Muscle of back (tissue), 11 donors: ENCODE measurements around the gene RALBP1. TPM values are rescaled to one million over a fixed set of nuclear protein-coding genes. Genes with fewer than 3 reads are reported as not detected.

Experiments
- DNase-seq, 3 donors: peaks; one replicate each; pipeline versions ENCODE4 v3.0.0 to v3.0.0-alpha.2; 2013
- polyA plus RNA-seq, 10 donors: library from polyadenylated mRNA; unstranded; fragments of 120-200 nt; gene quantifications; one replicate each; pipeline ENCODE4 v1.2.1, GENCODE V29; 2013; ENCODE audit not compliant: insufficient read length in 10 of 10

Gene RALBP1
- polyA plus RNA-seq, 10 donors = 35.8 to 53.3 (median 42.9) TPM

GRCh38 chr18:9545029-9545428, 69.7 kb downstream of the RALBP1 start:
- no peak for DNase-seq

DNA sequence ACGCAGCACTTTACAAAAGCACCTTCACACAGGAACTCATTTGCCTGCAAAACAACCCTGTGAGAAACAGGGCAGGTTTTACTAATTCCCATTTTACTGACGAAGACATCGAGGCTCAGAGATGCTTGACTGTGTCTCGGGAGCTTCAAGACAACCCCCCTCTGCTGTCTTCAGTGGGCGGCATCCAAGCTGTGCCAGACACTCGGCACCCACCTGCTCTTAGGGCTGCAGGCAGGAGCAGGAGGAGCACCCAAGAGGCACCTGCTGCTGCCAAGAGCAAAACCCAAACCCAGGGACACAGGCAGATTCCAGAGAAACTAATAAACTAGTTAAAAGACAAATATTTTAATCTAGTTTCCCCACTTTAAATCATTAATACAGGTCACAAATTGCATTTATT, 71.2 kb downstream of the RALBP1 start:
- DNase-seq = no peak

- DNase-seq = no peak
Observed at GRCh38 chr18:9547782-9548181, 72.5 kb downstream of the RALBP1 start.

GRCh38 chr18:9549405-9549804, 74.1 kb downstream of the RALBP1 start:
- DNase-seq = no peak

- DNase-seq = no peak
Observed at GRCh38 chr18:9550429-9550828, 75.1 kb downstream of the RALBP1 start.

- DNase-seq = no peak
Observed at GRCh38 chr18:9552191-9552590, 76.9 kb downstream of the RALBP1 start.

DNA sequence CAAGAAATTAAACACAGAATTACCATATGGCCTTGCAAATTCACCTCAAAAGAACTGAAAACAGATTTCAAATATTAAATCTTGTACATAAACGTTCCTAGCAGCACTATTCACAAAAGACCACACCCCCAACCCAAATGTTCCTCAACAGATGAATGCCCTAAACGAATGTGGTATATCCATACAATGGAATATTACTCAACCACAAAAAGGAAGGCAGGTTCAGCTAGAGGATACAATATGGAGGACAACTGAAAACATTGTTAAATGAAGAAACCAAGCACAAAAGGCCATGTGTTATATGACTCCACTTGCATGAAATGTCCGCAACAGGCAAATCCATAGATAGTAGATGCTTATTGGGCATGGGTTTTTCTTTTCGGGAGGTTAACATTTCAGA, 77.3 kb downstream of the RALBP1 start:
- no peak for DNase-seq

GRCh38 chr18:9557250-9557943, 82.1 kb downstream of the RALBP1 start:
- no peak for DNase-seq

DNA sequence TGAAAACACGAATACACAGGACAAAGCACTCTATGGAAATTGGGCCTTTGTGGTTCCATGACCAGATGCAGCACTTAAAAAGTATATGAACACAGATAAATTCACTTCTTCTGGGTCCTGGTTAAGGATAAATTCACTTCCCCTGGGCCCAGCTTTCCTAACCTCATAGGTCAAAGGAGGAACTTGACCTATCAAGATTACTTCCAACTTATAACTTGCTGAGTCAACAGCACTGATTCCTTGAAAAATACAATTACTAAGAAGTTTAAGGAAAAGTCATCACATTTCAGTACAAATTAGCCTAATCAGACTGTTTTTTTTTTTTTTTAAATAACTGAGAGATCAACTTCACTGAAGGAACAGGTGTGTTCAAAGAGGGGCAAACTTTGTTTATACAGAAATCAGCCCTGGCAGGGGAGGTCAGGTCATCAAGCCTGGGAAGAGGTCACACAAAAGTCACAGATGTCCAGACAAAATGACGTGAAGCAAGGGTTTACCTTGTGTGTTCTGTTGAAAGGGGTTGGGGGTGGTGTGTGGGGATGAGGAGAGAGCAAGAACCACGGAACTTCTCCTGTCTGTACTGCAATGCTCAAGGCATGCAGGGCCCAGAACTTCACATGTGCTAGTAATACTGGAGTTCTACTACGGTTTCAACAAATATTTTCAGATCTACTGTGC, 83.2 kb downstream of the RALBP1 start:
- no peak for DNase-seq

GRCh38 chr18:9559253-9559652, 83.9 kb downstream of the RALBP1 start:
- DNase-seq = no peak

DNA sequence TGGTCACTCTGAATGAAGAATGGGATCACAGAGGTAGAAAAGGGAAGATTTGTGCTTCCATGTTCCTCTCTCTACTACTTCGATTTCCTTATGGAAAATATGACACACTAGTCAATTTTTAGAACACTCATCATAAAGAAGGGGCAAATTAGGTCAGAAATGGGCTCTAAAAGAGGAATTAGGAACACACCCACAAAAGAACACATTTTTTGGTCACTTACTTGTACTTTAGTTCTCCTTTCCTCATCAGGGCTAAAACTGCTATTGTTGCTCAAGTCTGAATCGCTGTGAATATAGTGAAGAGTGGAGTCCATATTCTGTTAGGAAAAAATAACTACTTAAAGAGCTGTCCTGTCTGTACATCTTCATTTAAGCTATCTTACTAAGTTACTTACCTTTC, 86.4 kb downstream of the RALBP1 start:
- DNase-seq = peak in 1 of 3 donors; percentile 34

GRCh38 chr18:9562584-9562983, 87.3 kb downstream of the RALBP1 start:
- DNase-seq = no peak

DNA sequence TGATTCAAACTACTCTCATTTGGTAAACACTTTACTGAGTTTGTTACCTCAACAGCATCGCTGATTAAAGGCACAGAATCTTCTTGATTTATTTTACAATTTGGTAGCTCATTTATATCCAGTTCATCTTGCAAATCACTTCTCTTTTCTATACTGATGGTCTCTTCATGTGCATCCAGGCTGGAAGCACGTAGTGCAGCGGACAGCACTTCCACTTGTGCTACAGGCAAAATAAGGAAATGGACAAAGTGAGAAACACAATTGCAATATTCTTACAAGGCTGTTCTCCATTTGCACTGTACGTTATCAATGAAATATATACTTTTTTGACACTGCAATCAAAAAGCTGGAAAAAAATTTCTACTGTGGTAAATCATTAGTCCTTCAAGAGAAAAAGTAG, 88.0 kb downstream of the RALBP1 start:
- no peak for DNase-seq

GRCh38 chr18:9565407-9565806, 90.1 kb downstream of the RALBP1 start:
- DNase-seq = no peak

GRCh38 chr18:9568186-9568585, 92.9 kb downstream of the RALBP1 start:
- no peak for DNase-seq

DNA sequence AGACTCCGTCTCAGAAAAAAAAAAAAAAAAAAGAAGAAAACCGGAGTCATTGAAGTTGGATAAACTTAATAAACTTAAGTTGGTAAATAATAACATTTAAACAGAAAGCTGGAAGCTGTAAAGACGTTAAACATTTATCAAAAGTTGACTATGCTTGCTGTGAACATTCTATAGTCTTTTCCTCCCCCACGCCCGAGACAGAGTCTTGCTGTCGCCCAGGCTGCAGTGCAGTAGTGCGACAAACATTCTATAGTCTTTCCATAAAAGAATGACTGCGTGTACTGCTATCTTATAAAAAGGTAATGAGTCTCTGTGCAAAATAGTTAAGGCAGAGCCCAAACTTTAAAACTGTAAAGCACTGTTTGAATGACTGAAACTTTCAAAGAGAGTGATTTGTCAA, 93.9 kb downstream of the RALBP1 start:
- no peak for DNase-seq

GRCh38 chr18:9570255-9570654, 94.9 kb downstream of the RALBP1 start:
- DNase-seq = no peak

- no peak for DNase-seq
Observed at GRCh38 chr18:9571546-9571945, 96.2 kb downstream of the RALBP1 start.

- DNase-seq = no peak
Observed at GRCh38 chr18:9574473-9575115, 99.3 kb downstream of the RALBP1 start.

- DNase-seq = peak; percentile 92 to 94 (median 92)
Observed at GRCh38 chr18:9575558-9575957, 100.2 kb downstream of the RALBP1 start.

- DNase-seq = no peak
Observed at GRCh38 chr18:9577361-9577760, 102.0 kb downstream of the RALBP1 start.

DNA sequence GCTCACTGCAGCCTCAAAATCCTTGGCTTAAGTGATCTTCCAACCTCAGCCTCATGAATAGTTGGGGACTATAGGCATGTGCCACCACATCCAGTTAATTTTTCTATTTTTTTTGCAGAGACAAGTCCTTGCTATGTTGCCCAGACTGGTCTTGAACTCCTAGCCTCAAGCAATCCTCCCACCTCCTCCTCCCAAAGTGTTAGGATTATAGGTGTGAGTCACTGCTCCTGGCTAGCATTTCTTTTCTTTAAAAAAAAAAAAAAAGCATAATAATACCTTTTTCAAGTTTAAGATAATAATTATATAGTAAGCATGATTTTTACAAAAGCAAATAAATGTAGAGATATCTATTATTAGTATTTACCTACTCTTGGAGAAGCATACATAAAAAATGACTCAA, 103.0 kb downstream of the RALBP1 start:
- DNase-seq = no peak

- no peak for DNase-seq
Observed at GRCh38 chr18:9581667-9582066, 106.4 kb downstream of the RALBP1 start.
